ENCODE measurements around the gene LELP1.
"Not testable (repeated sequence)": the region's sequence is repeated elsewhere in the genome, so short reads cannot be mapped to it uniquely, and the experiment has no call there.

LELP1 gene

GRCh38 chr1:153229076-153229829, 26.0 kb downstream of the LELP1 start:
- not testable (repeated sequence) for DNase-seq (ENCODE audit: low read depth)

DNA sequence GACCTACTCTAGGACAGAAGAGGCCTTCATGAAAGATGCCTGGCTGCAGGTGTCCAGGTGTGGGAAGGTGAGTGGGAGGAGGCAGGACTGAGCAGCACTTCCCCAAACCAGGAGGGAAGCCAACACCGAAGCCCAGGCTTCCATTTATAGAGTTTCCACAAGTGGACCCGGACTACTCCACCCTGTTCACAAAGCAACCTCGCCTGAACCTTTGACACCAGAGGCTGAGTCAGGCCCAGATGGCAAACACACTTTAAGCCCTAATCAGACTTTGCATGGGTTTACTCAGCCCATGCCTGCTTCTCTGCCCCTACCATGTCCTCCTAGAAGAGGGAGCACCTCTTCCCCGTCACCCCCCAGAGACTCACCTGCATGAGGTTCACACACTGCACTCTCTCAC, 28.1 kb downstream of the LELP1 start:
- no peak for DNase-seq (ENCODE audit: low read depth)

- DNase-seq (ENCODE audit: low read depth), result no peak
Measured at GRCh38 chr1:153231785-153232184, 28.6 kb downstream of the LELP1 start.

DNA sequence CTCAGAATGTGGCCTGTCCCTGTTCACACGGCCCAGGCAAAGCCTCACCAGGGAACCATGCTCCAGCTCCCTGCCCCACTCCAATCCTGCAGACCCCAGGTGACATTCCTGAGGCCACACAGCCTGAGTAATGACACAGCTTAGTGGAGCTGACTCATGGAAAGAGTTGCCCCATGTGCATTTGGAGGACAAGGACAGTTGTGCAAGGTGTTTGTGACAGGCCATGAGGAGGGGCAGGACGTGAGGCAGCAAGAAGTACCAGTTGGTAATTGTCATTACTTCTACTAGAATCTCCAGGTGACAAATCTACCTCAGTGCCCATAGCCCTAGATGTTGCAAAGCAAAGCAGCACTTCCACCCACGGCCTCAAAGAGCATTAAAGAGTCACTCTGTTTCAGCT, 29.3 kb downstream of the LELP1 start:
- no peak for DNase-seq (ENCODE audit: low read depth)

- no peak for DNase-seq (ENCODE audit: low read depth)
Measured at GRCh38 chr1:153233448-153233847, 30.2 kb downstream of the LELP1 start.

- DNase-seq (ENCODE audit: low read depth), result no peak
Measured at GRCh38 chr1:153238527-153238926, 35.3 kb downstream of the LELP1 start.

DNA sequence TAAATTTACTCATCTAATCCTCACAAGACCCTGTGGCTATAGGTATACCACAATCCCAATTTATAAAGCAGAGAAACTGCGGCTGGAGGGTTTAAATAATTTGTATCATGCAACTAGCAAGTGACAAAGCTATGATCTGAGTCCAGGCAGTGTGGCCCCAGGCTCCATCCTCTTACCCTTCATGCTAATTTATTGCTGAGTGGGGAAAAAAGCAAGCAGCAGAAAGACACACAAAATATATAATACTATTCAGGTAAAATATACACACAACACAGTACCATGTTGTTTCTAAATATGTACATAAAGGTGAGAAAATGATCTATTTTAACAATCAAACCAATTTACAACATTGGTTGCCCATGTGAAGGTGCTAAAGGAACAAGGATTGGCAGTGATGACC, 38.9 kb downstream of the LELP1 start:
- no peak for DNase-seq (ENCODE audit: low read depth)

- DNase-seq (ENCODE audit: low read depth), result no peak
Measured at GRCh38 chr1:153245466-153245865, 42.2 kb downstream of the LELP1 start.

GRCh38 chr1:153246018-153246417, 42.8 kb downstream of the LELP1 start:
- DNase-seq (ENCODE audit: low read depth), result no peak

DNA sequence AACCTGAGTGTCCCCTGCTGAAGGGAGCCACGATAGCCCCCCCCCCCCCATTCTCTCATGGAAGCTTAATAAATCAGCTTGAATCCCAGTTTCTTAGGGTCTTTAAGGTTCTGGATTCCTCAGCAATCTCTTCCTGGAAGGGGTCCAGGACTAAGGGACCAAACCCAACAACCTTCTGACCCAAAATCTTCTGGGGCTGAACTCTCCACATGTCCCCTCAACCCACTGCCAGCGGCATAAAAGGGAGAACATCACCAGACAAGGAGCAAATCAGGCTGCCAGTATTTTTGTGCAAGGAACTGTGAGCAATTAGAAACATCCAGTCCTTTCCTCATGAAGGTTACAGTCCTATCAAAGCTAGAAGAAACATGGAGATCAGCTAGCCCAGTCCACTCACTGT, 43.6 kb downstream of the LELP1 start:
- DNase-seq (ENCODE audit: low read depth), result no peak

DNA sequence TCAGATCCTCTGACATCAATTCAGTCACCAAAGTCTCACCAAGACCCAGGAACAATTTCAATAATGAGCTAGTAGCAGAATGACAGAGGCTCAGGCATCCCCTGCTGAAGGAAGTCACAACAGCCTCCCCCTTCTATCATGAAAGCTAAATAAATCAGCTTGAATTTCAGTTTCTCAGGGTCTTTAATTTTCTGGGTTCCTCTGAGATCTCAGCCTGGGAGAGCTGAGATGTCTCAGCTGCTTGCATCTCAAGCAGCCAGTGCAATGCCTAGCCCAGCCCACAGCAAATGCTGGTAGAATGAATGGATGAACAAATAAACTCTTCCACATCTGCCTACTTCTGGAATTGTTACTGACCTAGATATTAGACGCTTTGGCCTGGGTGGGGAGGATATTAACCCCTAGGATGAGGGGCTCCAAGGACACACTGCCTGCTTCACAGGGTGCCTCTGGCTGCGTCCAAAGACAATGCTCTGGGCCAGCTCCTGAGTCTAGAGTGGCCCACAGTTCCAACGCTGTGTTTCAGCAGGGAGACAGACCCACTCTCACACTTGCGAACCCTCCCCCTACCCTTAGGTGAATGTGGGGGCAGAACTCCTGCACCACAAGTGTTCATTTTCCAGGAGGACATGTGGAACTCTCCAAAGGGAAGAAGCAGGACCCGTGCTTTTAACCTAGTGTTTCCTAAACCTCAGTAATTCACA, 45.1 kb downstream of the LELP1 start:
- DNase-seq (ENCODE audit: low read depth), result no peak

DNA sequence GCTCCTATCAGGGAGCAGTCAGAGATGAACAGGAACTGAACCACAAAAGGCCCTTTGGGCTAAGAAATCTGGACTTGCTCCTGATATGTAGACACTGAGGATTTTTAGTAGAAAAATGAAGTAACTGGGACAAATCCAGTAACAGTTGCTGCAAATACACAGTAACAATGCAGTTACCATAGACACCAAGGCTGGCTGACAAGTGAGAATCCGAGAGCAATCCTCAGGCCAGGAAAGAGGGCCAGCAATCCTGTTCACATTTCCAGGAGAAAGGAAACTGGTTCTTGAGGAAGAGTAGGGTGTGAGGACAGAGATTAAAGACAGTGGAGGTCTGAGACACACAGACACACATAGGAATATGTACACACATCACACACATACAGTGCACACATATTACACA, 46.9 kb downstream of the LELP1 start:
- no peak for DNase-seq (ENCODE audit: low read depth)

DNA sequence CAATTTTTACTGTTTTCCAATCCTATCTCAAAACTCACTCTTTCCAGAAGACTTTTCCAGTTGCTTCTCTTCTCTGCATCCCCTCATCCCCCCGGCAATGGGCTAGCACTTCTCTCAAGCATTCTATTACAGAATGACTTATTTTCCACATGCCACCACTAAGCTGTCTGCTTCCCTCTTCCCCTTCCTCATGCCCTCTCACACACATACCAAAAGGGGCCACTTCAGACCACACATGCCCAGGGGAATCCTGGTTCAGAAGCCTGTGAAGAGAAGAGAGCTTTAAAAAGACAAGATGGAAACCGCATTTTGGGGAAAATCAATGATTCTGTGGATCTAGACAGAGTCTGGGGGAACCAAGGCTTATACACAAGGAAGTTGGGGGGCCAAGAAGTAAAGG, 47.9 kb downstream of the LELP1 start:
- DNase-seq (ENCODE audit: low read depth), result no peak

GRCh38 chr1:153251562-153251961, 48.3 kb downstream of the LELP1 start:
- no peak for DNase-seq (ENCODE audit: low read depth)

DNA sequence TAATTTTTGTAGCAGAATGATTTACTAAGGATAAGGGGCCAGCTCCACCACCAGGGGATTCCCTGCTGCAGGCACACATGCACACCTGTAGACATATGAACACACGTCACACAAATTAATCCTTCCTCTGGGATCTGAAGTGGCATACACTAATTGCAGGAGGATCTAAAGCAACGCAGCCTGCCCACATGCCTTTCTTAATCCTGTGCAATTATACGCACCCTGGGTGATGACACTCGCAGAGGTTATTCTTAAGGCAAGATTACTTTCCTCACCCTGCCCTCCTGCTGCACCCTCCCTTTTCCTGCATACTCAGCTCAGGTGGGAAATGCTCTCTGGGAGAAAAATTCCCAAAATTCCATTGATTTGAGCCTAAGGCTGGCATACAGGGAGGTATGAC, 48.8 kb downstream of the LELP1 start:
- no peak for DNase-seq (ENCODE audit: low read depth)

GRCh38 chr1:153253076-153253475, 49.8 kb downstream of the LELP1 start:
- DNase-seq (ENCODE audit: low read depth), result no peak

GRCh38 chr1:153253693-153254092, 50.5 kb downstream of the LELP1 start:
- DNase-seq (ENCODE audit: low read depth), result no peak
